Measurements from ENCODE around the gene RBM33. TPM values are rescaled to one million over a fixed set of nuclear protein-coding genes. Genes with fewer than 3 reads are reported as not detected.

The RBM33 gene
- total RNA-seq, 2 experiments from 2014 or later, result 73.7 to 84.8 TPM

- no peak for DNase-seq
- POLR2A ChIA-PET, result no interaction called here
- Mint-ChIP-seq H3K27ac (no peak overlapping the region), H3K4me3 (no peak overlapping the region), H3K27me3 (peaks cover 62% of the 10 kb centered on the region), H3K36me3 (ENCODE audit: low read depth) (no peaks in the 10 kb centered on the region), H3K9me3 (no peaks in the 10 kb centered on the region), H3K4me1 (ENCODE audit: low read depth) (peaks cover 28% of the 10 kb centered on the region)
- no peak for TF ChIP-seq CTCF (IDR thresholded peaks at IDR 0.05)
- CTCF ChIA-PET, result interaction anchor here (1.8 kb wide), 1 partner anchor 668 kb away, joined by 4 read pairs; no protein-coding TSS in a partner anchor
- intact Hi-C loops (cut with micrococcal nuclease), result loop anchor here (10.0 kb wide), 3 partner anchors 302 to 1208 kb away; partner anchors contain the start of gene MNX1
- ATAC-seq, result no peak
These were observed 162.7 kb downstream of the RBM33 start for GRCh38 chr7:155807065-155807671.

- ATAC-seq, result no peak
- no peak for DNase-seq
- Mint-ChIP-seq H3K27me3 (peaks cover 67% of the 10 kb centered on the region), H3K4me3 (no peak overlapping the region), H3K4me1 (ENCODE audit: low read depth) (peaks cover 27% of the 10 kb centered on the region), H3K9me3 (no peaks in the 10 kb centered on the region), H3K36me3 (ENCODE audit: low read depth) (no peaks in the 10 kb centered on the region), H3K27ac (no peak overlapping the region)
- POLR2A ChIA-PET, result no interaction called here
- intact Hi-C loops (cut with micrococcal nuclease), result loop anchor here (10.0 kb wide), 3 partner anchors 303 to 1207 kb away; partner anchors contain the start of gene MNX1
- TF ChIP-seq CTCF (IDR thresholded peaks at IDR 0.05), result no peak
- CTCF ChIA-PET, result interaction anchor here (0.6 to 1.8 kb wide), 2 partner anchors 665 to 667 kb away, joined by 3 to 4 read pairs; no protein-coding TSS in a partner anchor
These were observed 163.5 kb downstream of the RBM33 start for GRCh38 chr7:155807789-155808548.

- no peak for DNase-seq
- Mint-ChIP-seq H3K36me3 (ENCODE audit: low read depth) (no peaks in the 10 kb centered on the region), H3K4me1 (ENCODE audit: low read depth) (peaks cover 25% of the 10 kb centered on the region), H3K9me3 (no peaks in the 10 kb centered on the region), H3K27me3 (peaks cover 68% of the 10 kb centered on the region), H3K4me3 (no peak overlapping the region), H3K27ac (no peak overlapping the region)
- POLR2A ChIA-PET, result no interaction called here
- intact Hi-C loops (cut with micrococcal nuclease), result loop anchor here (10.0 kb wide), 3 partner anchors 304 to 1206 kb away; partner anchors contain the start of gene MNX1
- no peak for TF ChIP-seq CTCF (IDR thresholded peaks at IDR 0.05)
- ATAC-seq, result no peak
- CTCF ChIA-PET, result interaction anchor here (0.6 to 1.8 kb wide), 2 partner anchors 665 to 666 kb away, joined by 3 to 4 read pairs; no protein-coding TSS in a partner anchor
These were observed 164.3 kb downstream of the RBM33 start for GRCh38 chr7:155808549-155809331.

GRCh38 chr7:155809332-155809946, 165.0 kb downstream of the RBM33 start:
- Mint-ChIP-seq H3K4me3 (no peak overlapping the region), H3K27me3 (peaks cover 70% of the 10 kb centered on the region), H3K9me3 (no peaks in the 10 kb centered on the region), H3K36me3 (ENCODE audit: low read depth) (no peaks in the 10 kb centered on the region), H3K4me1 (ENCODE audit: low read depth) (peaks cover 23% of the 10 kb centered on the region), H3K27ac (no peak overlapping the region)
- DNase-seq (no peak), ATAC-seq (no peak)
- intact Hi-C loops (cut with micrococcal nuclease), result loop anchor here (10.0 kb wide), 3 partner anchors 305 to 1205 kb away; partner anchors contain the start of gene MNX1
- TF ChIP-seq CTCF (IDR thresholded peaks at IDR 0.05), result no peak
- ChIA-PET POLR2A (no interaction called here), CTCF (no interaction called here)
